GM13977 (cell line): ENCODE measurements around the gene TGFBR2.

Source experiments
- DNase-seq: peaks from one replicate; pipeline ENCODE4 v3.0.0; 2012; ENCODE audit warnings: low spot score
- in situ Hi-C: fragments of 300-500 bp; cut with MboI; formaldehyde crosslinking; loops from one replicate; pipeline ENCODE4 v1.12.0; 2022; ENCODE audit warnings: low sequenced_read_pairs, low pct_unique_long_range_greater_than_20kb, mixed read lengths, inconsistent platforms; ENCODE audit not compliant: unreplicated experiment
- TF ChIP-seq, protein P1 (sequence below): IDR thresholded peaks from 2 replicates; pipeline ENCODE4 v1.5.1; 2012; ENCODE audit warnings: mild to moderate bottlenecking, control low read depth; ENCODE audit not compliant: insufficient read depth; ENCODE audit errors: extremely low read depth, missing control alignments

Gene TGFBR2

GRCh38 chr3:30738605-30739004 lies 132.2 kb downstream of the TGFBR2 start:
- in situ Hi-C loops: no loop called here
- TF ChIP-seq, protein P1, sequence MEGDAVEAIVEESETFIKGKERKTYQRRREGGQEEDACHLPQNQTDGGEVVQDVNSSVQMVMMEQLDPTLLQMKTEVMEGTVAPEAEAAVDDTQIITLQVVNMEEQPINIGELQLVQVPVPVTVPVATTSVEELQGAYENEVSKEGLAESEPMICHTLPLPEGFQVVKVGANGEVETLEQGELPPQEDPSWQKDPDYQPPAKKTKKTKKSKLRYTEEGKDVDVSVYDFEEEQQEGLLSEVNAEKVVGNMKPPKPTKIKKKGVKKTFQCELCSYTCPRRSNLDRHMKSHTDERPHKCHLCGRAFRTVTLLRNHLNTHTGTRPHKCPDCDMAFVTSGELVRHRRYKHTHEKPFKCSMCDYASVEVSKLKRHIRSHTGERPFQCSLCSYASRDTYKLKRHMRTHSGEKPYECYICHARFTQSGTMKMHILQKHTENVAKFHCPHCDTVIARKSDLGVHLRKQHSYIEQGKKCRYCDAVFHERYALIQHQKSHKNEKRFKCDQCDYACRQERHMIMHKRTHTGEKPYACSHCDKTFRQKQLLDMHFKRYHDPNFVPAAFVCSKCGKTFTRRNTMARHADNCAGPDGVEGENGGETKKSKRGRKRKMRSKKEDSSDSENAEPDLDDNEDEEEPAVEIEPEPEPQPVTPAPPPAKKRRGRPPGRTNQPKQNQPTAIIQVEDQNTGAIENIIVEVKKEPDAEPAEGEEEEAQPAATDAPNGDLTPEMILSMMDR: no peak
- DNase-seq: no peak

DNA sequence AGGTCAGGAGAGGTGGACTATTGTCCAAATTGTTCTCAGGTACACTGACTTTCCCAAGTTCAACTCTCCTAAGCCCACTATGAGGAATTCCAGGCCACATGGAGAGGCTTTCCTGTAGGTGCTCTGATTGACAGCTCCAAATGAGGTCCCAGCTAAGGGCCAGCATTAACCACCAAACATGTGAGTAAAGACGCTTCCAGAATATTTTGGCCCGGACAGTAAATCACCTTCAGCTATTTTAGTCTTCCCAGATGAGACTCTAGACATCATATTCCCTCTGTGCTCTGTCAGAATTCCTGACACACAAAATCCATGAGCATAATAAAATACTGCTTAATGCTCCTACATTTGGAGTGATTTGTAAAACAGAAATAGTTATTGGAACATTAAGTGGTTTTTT lies 135.5 kb downstream of the TGFBR2 start:
- TF ChIP-seq, protein P1: no peak
- no peak for DNase-seq
- in situ Hi-C loops: no loop called here

DNA sequence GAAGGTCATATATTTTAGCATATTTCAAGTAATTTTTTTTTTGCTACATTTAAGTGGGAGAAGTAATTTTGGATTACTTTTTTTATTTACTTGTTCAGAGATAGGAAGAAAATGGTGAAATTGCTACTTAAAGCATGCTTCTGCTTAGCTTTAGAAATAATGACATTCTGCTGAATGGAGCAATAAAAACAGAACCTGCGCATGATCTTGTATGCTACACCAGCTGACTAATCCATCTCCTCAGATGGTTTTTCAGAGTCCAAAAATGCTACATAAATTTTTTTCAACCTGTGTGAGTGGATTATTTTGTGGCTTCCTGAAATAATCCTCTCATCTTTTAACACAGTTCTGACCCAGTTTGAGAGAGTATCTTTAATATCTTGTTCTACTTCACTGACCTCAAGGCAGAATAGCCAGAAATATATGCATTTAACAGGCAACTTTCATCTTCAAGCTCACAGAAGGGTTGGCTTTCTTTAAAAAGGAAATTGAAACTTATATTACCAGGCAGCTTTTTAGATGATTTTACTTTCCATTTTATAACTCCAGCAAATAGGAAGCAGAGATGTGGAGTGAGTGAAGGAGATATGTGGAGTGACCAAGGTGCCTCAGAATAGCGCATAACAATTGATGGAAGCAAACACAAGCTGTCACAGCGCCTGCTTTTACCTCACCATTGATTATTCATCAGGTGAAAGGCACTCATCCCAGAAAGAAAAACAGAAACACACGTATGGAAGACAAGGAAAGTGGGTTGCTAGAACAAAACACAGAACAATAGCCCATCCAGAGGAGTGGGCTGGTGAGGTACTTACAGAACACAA lies 136.6 kb downstream of the TGFBR2 start:
- no peak for DNase-seq
- in situ Hi-C loops: no loop called here
- TF ChIP-seq, protein P1: no peak
